ENCODE results near the gene MARCHF4.

DNA sequence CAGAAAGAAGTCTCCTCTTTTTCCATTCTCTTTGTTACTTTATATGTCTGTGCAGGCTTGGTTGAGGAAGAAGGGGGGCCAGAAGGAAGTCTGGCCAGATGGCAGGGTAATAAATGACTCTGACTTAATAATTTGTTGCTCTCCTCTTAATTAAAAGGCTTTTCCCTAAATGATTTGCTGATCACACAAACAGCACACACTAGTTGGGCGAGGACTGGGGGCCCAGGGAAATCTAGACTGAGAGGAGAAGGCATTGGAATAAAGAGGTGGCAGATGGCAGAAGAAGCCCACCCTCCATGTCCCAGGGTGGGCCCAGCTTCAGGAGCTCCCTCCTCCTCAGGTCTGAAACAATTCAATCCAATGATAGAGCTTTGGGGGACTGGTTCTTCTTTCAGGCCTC is 27.3 kb upstream of the MARCHF4 start:
- TF ChIP-seq, protein P1, sequence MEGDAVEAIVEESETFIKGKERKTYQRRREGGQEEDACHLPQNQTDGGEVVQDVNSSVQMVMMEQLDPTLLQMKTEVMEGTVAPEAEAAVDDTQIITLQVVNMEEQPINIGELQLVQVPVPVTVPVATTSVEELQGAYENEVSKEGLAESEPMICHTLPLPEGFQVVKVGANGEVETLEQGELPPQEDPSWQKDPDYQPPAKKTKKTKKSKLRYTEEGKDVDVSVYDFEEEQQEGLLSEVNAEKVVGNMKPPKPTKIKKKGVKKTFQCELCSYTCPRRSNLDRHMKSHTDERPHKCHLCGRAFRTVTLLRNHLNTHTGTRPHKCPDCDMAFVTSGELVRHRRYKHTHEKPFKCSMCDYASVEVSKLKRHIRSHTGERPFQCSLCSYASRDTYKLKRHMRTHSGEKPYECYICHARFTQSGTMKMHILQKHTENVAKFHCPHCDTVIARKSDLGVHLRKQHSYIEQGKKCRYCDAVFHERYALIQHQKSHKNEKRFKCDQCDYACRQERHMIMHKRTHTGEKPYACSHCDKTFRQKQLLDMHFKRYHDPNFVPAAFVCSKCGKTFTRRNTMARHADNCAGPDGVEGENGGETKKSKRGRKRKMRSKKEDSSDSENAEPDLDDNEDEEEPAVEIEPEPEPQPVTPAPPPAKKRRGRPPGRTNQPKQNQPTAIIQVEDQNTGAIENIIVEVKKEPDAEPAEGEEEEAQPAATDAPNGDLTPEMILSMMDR (IDR thresholded peaks at IDR 0.05), result no peak
- TF ChIP-seq POLR2A (IDR thresholded peaks at IDR 0.05) (no peak), EP300 (IDR thresholded peaks at IDR 0.05) (no peak)
